ENCODE measurements around the gene TRPT1. TPM values are rescaled to one million over a fixed set of nuclear protein-coding genes. Genes with fewer than 3 reads are reported as not detected.

TRPT1 gene
- total RNA-seq, 1 donor from 2014 or later: 42.2 TPM

- Mint-ChIP-seq H3K4me3 (ENCODE audit: unreplicated experiment) (no peak overlapping the region), H3K36me3 (ENCODE audit: low read depth) (peaks cover 34% of the 10 kb centered on the region)
- TF ChIP-seq CTCF (IDR thresholded peaks at IDR 0.05): no peak
Observed at GRCh38 chr11:64260147-64260708, 34.2 kb upstream of the TRPT1 start.

GRCh38 chr11:64259533-64260067 is 33.6 kb upstream of the TRPT1 start:
- Mint-ChIP-seq H3K27ac (ENCODE audit: unreplicated experiment) (no peak overlapping the region), H3K4me1 (ENCODE audit: low read depth) (peaks cover 5% of the 10 kb centered on the region), H3K27me3 (ENCODE audit: low read depth) (no peaks in the 10 kb centered on the region), H3K4me3 (ENCODE audit: unreplicated experiment) (no peak overlapping the region), H3K9me3 (ENCODE audit: low read depth) (no peaks in the 10 kb centered on the region), H3K36me3 (ENCODE audit: low read depth) (peaks cover 34% of the 10 kb centered on the region)
- DNase-seq (ENCODE audit: low spot score): no peak
- TF ChIP-seq CTCF (IDR thresholded peaks at IDR 0.05): no peak

More at GRCh38 chr11:64260147-64260708, 34.2 kb upstream of the TRPT1 start:
- peak overlapping the region; percentile 74 for H3K27ac Mint-ChIP-seq (ENCODE audit: unreplicated experiment)
- no peak for DNase-seq (ENCODE audit: low spot score)
- H3K9me3 Mint-ChIP-seq (ENCODE audit: low read depth): no peaks in the 10 kb centered on the region
- peaks cover 5% of the 10 kb centered on the region for H3K4me1 Mint-ChIP-seq (ENCODE audit: low read depth)
- H3K27me3 Mint-ChIP-seq (ENCODE audit: low read depth): no peaks in the 10 kb centered on the region

- no peak for TF ChIP-seq CTCF (IDR thresholded peaks at IDR 0.05)
- peaks cover 34% of the 10 kb centered on the region for H3K36me3 Mint-ChIP-seq (ENCODE audit: low read depth)
- no peak overlapping the region for H3K27ac Mint-ChIP-seq (ENCODE audit: unreplicated experiment)
- no peaks in the 10 kb centered on the region for H3K27me3 Mint-ChIP-seq (ENCODE audit: low read depth)
- H3K9me3 Mint-ChIP-seq (ENCODE audit: low read depth): no peaks in the 10 kb centered on the region
- H3K4me1 Mint-ChIP-seq (ENCODE audit: low read depth): peaks cover 7% of the 10 kb centered on the region
- no peak overlapping the region for H3K4me3 Mint-ChIP-seq (ENCODE audit: unreplicated experiment)
- no peak for DNase-seq (ENCODE audit: low spot score)
Observed at GRCh38 chr11:64258946-64259532, 33.1 kb upstream of the TRPT1 start.

GRCh38 chr11:64258356-64258755 is 32.4 kb upstream of the TRPT1 start:
- peaks cover 33% of the 10 kb centered on the region for H3K36me3 Mint-ChIP-seq (ENCODE audit: low read depth)
- H3K27ac Mint-ChIP-seq (ENCODE audit: unreplicated experiment): no peak overlapping the region
- H3K4me1 Mint-ChIP-seq (ENCODE audit: low read depth): peaks cover 14% of the 10 kb centered on the region
- TF ChIP-seq CTCF (IDR thresholded peaks at IDR 0.05): no peak
- no peak overlapping the region for H3K4me3 Mint-ChIP-seq (ENCODE audit: unreplicated experiment)
- DNase-seq (ENCODE audit: low spot score): peak; percentile 87
- H3K27me3 Mint-ChIP-seq (ENCODE audit: low read depth): no peaks in the 10 kb centered on the region
- no peaks in the 10 kb centered on the region for H3K9me3 Mint-ChIP-seq (ENCODE audit: low read depth)

GRCh38 chr11:64256300-64256699 is 30.3 kb upstream of the TRPT1 start:
- peaks cover 23% of the 10 kb centered on the region for H3K36me3 Mint-ChIP-seq (ENCODE audit: low read depth)
- no peak for DNase-seq (ENCODE audit: low spot score)
- peaks cover 19% of the 10 kb centered on the region for H3K4me1 Mint-ChIP-seq (ENCODE audit: low read depth)

More at GRCh38 chr11:64256300-64256699, 30.3 kb upstream of the TRPT1 start:
- Mint-ChIP-seq H3K4me3 (ENCODE audit: unreplicated experiment) (no peak overlapping the region), H3K27ac (ENCODE audit: unreplicated experiment) (no peak overlapping the region), H3K9me3 (ENCODE audit: low read depth) (no peaks in the 10 kb centered on the region), H3K27me3 (ENCODE audit: low read depth) (no peaks in the 10 kb centered on the region)
- TF ChIP-seq CTCF (IDR thresholded peaks at IDR 0.05): no peak

Data from chondrocyte (in vitro differentiated cells).